HCT116 (cell line): ENCODE measurements around the gene DPP10. TPM values are rescaled to one million over a fixed set of nuclear protein-coding genes. Genes with fewer than 3 reads are reported as not detected.

Experiments used
- ATAC-seq: fragments of 200-7000 bp; cut with Tn5 transposase; 2 replicates; pipeline ENCODE4 v1.9.1; 2020; ENCODE audit warnings: mild to moderate bottlenecking, moderate library complexity
- BruUV-seq: library from RNA; stranded (reverse); fragments of 400-500 nt; replicated peaks from 2 replicates; lab custom pipeline; 2021; lab: Mats Ljungman, UMichigan
- CTCF ChIA-PET: fragments of 300-600 bp; sonication (Branson Sonifier 250); formaldehyde crosslinking; loops from one replicate; lab custom pipeline; 2021; ENCODE audit warnings: antibody characterized with exemption; lab: Charles Lee
- POLR2A ChIA-PET: fragments of 300-600, 350-600 bp; sonication (Branson Sonifier 250); formaldehyde crosslinking; loops from one replicate; lab custom pipeline; 2021; ENCODE audit warnings: antibody characterized with exemption; lab: Charles Lee
- RAD21 ChIA-PET, 2 experiments: fragments of 300-600 bp; sonication (Branson Sonifier 250); formaldehyde crosslinking; loops; one replicate each; lab custom pipeline; 2023; ENCODE audit warnings: low total read pairs in 2 of 2; ENCODE audit not compliant: uncharacterized antibody in 2 of 2, unreplicated experiment in 2 of 2, low non-redundant PET in 1 of 2; lab: Charles Lee
- DNase-seq: peaks from one replicate; pipeline ENCODE4 v3.0.0-alpha.2; 2010; ENCODE audit warnings: low read depth, low spot score
- H2AFZ ChIP-seq: fragments of 200-600 bp; shearing (Covaris generic), sonication (generic); 2 replicates; pipeline ENCODE4 v1.6.1; 2017; ENCODE audit warnings: low read depth, mixed run types, mixed read lengths, antibody characterized with exemption, low read length; ENCODE audit not compliant: poor library complexity, severe bottlenecking
- H3K27ac ChIP-seq: 2 replicates; pipeline ENCODE4 v1.5.1; 2012; ENCODE audit warnings: low read depth, low read length
- H3K27me3 ChIP-seq: fragments of 200-600 bp; sonication (generic); 2 replicates; pipeline ENCODE4 v1.6.1; 2016; ENCODE audit warnings: mixed run types, low read length, mixed read lengths; ENCODE audit not compliant: insufficient read depth
- H3K36me3 ChIP-seq, 2 experiments: fragments of 200-500 bp in 1 of 2; fragments of 200-600 bp in 1 of 2; sonication (Bioruptor generic) in 1 of 2; sonication (generic) in 1 of 2; 2 replicates each; pipeline versions ENCODE4 v1.5.1 to v1.6.1; 2014 to 2016; ENCODE audit warnings: low read length in 2 of 2, inconsistent platforms in 1 of 2, mixed read lengths in 1 of 2, mixed run types in 1 of 2; ENCODE audit not compliant: insufficient read depth in 2 of 2, control insufficient read depth in 1 of 2
- H3K4me1 ChIP-seq, 2 experiments: fragments of 200-600 bp in 1 of 2; sonication (generic) in 1 of 2; 2 replicates each; pipeline versions ENCODE4 v1.5.1 to v1.6.1; 2012 to 2017; ENCODE audit warnings: low read length in 2 of 2, inconsistent platforms in 1 of 2, mild to moderate bottlenecking in 1 of 2, mixed read lengths in 1 of 2, mixed run types in 1 of 2, moderate library complexity in 1 of 2; ENCODE audit not compliant: insufficient read depth in 2 of 2, control insufficient read depth in 1 of 2
- H3K4me2 ChIP-seq: fragments of 200-600 bp; sonication (generic); 2 replicates; pipeline ENCODE4 v1.6.1; 2017; ENCODE audit warnings: mixed run types, low read length, mixed read lengths
- H3K4me3 ChIP-seq, 2 experiments: fragments of 200-600 bp in 1 of 2; sonication (generic) in 1 of 2; replicated peaks in 1 of 2; 2 replicates each; pipeline ENCODE4 v1.5.1; 2011 to 2016; ENCODE audit warnings: low read length in 2 of 2, control low read depth in 1 of 2, low read depth in 1 of 2, mild to moderate bottlenecking in 1 of 2, mixed read lengths in 1 of 2, mixed run types in 1 of 2
- H3K79me2 ChIP-seq: fragments of 200-600 bp; sonication (generic); 2 replicates; pipeline ENCODE4 v1.6.1; 2017; ENCODE audit warnings: mild to moderate bottlenecking, mixed run types, low read length, moderate library complexity, mixed read lengths; ENCODE audit not compliant: insufficient read depth
- H3K9ac ChIP-seq: fragments of 200-600 bp; sonication (generic); 2 replicates; pipeline ENCODE4 v1.6.1; 2016; ENCODE audit warnings: low read length, mixed read lengths
- H3K9me2 ChIP-seq: fragments of 200-600 bp; sonication (generic), shearing (Covaris generic); 2 replicates; pipeline ENCODE4 v1.6.1; 2017; ENCODE audit warnings: mixed run types, mild to moderate bottlenecking, moderate library complexity; ENCODE audit not compliant: insufficient read depth
- H3K9me3 ChIP-seq, 2 experiments: fragments of 200-500 bp in 1 of 2; fragments of 200-600 bp in 1 of 2; sonication (Bioruptor generic) in 1 of 2; sonication (generic) in 1 of 2; 2 replicates each; pipeline ENCODE4 v1.6.1; 2014 to 2017; ENCODE audit warnings: low read length in 2 of 2, mixed read lengths in 2 of 2, inconsistent platforms in 1 of 2, low read depth in 1 of 2, mild to moderate bottlenecking in 1 of 2, mixed run types in 1 of 2, moderate library complexity in 1 of 2; ENCODE audit not compliant: control insufficient read depth in 1 of 2, insufficient read depth in 1 of 2
- H4K20me1 ChIP-seq: fragments of 200-600 bp; sonication (generic), shearing (Covaris generic); 2 replicates; pipeline ENCODE4 v1.6.1; 2017; ENCODE audit warnings: mixed run types, mild to moderate bottlenecking, moderate library complexity; ENCODE audit not compliant: insufficient read depth
- EGR1 ChIP-seq: IDR thresholded peaks from 2 replicates; pipeline ENCODE4 v1.6.1; 2012; ENCODE audit warnings: low read depth
- EZH2 ChIP-seq: fragments of 200-600 bp; sonication (generic); IDR thresholded peaks from 2 replicates; pipeline ENCODE4 v1.6.1; 2017; ENCODE audit warnings: antibody characterized with exemption, mixed run types
- POLR2AphosphoS5 ChIP-seq: IDR thresholded peaks from 2 replicates; pipeline ENCODE4 v1.6.1; 2011; ENCODE audit warnings: mild to moderate bottlenecking, low read depth, low read length, moderate library complexity
- RAD21 ChIP-seq: IDR thresholded peaks from 2 replicates; pipeline ENCODE4 v1.6.1; 2012; ENCODE audit warnings: low read depth, mild to moderate bottlenecking
- REST ChIP-seq: IDR thresholded peaks from 2 replicates; pipeline ENCODE4 v1.6.1; 2012; ENCODE audit warnings: low read depth
- SIN3A ChIP-seq: IDR thresholded peaks from 2 replicates; pipeline ENCODE4 v1.6.1; 2012; ENCODE audit warnings: low read depth
- SP1 ChIP-seq: IDR thresholded peaks from 2 replicates; pipeline ENCODE4 v1.6.1; 2012; ENCODE audit warnings: low read depth
- TCF7L2 ChIP-seq: IDR thresholded peaks from 2 replicates; pipeline ENCODE4 v1.7.0; 2011; ENCODE audit warnings: borderline replicate concordance, inconsistent platforms; ENCODE audit not compliant: insufficient read depth, insufficient read length; ENCODE audit errors: extremely low read depth
- ZFX ChIP-seq: fragments of 450-650 bp; IDR thresholded peaks from 2 replicates; pipeline ENCODE4 v1.6.1; 2017
- ZNF274 ChIP-seq: fragments of 200-500 bp; sonication (Bioruptor generic); IDR thresholded peaks from 2 replicates; pipeline ENCODE4 v1.6.1; 2014; ENCODE audit warnings: mild to moderate bottlenecking, low read depth, low read length, inconsistent platforms
- intact Hi-C: fragments of 100-400 bp; cut with micrococcal nuclease; formaldehyde crosslinking; loops from 2 replicates; pipeline ENCODE4 v1.10.0; 2022
- total RNA-seq: library from RNA; stranded (reverse); gene quantifications from one replicate; pipeline ENCODE4 v1.2.1, GENCODE V29; 2021; ENCODE audit not compliant: unreplicated experiment

The DPP10 gene
- total RNA-seq, 1 experiment from 2014 or later: not detected

- Histone ChIP-seq H3K79me2 (no peaks in the 10 kb centered on the region), H3K36me3 (no peaks in the 10 kb centered on the region), H3K27me3 (no peaks in the 10 kb centered on the region), H2AFZ (no peak overlapping the region), H3K4me1 (no peaks in the 10 kb centered on the region), H3K9me2 (no peaks in the 10 kb centered on the region), H3K4me3 (no peak overlapping the region), H3K9ac (no peak overlapping the region), H3K9me3 (peaks cover 4 to 18% of the 10 kb centered on the region in 2 experiments; a peak in 2 of 4 replicates), H3K4me2 (no peak overlapping the region), H4K20me1 (no peaks in the 10 kb centered on the region), H3K27ac (no peak overlapping the region)
- BruUV-seq: no TSS peak
- ChIA-PET CTCF (no interaction called here), RAD21 (no interaction called here), POLR2A (no interaction called here)
- no peak for DNase-seq
- intact Hi-C loops: no loop called here
- no peak for TF ChIP-seq EGR1
- no peak for TF ChIP-seq TCF7L2
- no peak for TF ChIP-seq SP1
- no peak for TF ChIP-seq REST
- no peak for TF ChIP-seq EZH2
- no peak for TF ChIP-seq POLR2AphosphoS5
- no peak for TF ChIP-seq ZFX
- TF ChIP-seq RAD21: no peak
- TF ChIP-seq SIN3A: no peak
- no peak for TF ChIP-seq ZNF274
- no peak for ATAC-seq
These were observed 479.6 kb downstream of the DPP10 start for GRCh38 chr2:114922076-114922475.
